Uterus (tissue), 2 donors: Measurements from ENCODE around the gene PRRC1.

Experiments
- POLR2A ChIP-seq, 2 donors: fragments of 450-650 bp; IDR thresholded peaks; one replicate each; pipeline ENCODE4 v1.6.1; 2016; ENCODE audit warnings: antibody characterized with exemption in 2 of 2, mild to moderate bottlenecking in 1 of 2, moderate library complexity in 1 of 2
- TF ChIP-seq, protein P1 (sequence below), 4 experiments: fragments of 200-600 bp in 2 of 4; fragments of 450-650 bp in 2 of 4; sonication (generic) in 2 of 4; IDR thresholded peaks; one replicate each; pipeline ENCODE4 v1.5.1; 2016 to 2019; ENCODE audit warnings: antibody characterized with exemption in 4 of 4, mild to moderate bottlenecking in 2 of 4, moderate library complexity in 1 of 4

DNA sequence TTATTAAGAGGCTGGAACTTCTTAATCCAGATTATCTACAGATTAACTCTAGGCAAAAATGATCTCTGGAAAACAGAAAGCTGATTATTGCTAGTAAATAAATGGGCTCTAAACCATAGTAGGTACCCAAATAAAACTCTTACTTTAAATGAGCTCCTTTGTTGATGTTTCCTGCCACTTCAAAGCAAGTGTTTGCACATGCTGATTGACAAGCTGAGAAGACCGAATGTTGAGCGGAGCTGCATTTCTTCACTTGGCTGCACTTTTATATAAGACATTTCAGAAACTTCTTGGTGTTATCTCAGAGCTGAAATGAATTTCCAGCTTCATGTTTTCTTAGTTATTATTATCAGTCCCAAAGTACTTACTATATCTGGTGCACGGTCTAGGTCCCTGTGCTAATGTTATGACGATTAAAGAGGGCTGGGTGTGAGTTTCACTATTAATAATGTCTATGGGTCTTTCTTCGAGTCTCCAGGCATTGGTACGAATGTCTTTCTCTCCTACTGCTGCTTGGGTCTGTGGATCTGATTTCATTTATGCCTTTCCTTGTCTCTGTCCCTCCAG lies 72.8 kb downstream of the PRRC1 start:
- TF ChIP-seq, protein P1, sequence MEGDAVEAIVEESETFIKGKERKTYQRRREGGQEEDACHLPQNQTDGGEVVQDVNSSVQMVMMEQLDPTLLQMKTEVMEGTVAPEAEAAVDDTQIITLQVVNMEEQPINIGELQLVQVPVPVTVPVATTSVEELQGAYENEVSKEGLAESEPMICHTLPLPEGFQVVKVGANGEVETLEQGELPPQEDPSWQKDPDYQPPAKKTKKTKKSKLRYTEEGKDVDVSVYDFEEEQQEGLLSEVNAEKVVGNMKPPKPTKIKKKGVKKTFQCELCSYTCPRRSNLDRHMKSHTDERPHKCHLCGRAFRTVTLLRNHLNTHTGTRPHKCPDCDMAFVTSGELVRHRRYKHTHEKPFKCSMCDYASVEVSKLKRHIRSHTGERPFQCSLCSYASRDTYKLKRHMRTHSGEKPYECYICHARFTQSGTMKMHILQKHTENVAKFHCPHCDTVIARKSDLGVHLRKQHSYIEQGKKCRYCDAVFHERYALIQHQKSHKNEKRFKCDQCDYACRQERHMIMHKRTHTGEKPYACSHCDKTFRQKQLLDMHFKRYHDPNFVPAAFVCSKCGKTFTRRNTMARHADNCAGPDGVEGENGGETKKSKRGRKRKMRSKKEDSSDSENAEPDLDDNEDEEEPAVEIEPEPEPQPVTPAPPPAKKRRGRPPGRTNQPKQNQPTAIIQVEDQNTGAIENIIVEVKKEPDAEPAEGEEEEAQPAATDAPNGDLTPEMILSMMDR (IDR thresholded peaks at IDR 0.05): no peak
- TF ChIP-seq POLR2A (IDR thresholded peaks at IDR 0.05): no peak
